PC-9 (cell line): Measurements from ENCODE around the gene GRHL1. TPM values are rescaled to one million over a fixed set of nuclear protein-coding genes. Genes with fewer than 3 reads are reported as not detected.

Experiments
- Bru-seq: library from RNA; stranded (reverse); fragments of 400-500 nt; gene quantifications from one replicate; lab custom pipeline; 2021; lab: Mats Ljungman, UMichigan
- BruChase-seq, 2 experiments: library from RNA; stranded (reverse); fragments of 400-500 nt; gene quantifications; one replicate each; lab custom pipeline; 2021; lab: Mats Ljungman, UMichigan
- BruUV-seq: library from RNA; stranded (reverse); fragments of 400-500 nt; replicated peaks from 2 replicates; lab custom pipeline; 2021; lab: Mats Ljungman, UMichigan
- CTCF ChIA-PET: fragments of 300-600 bp; sonication (Branson Sonifier 250); formaldehyde crosslinking; loops from one replicate; lab custom pipeline; 2022; ENCODE audit warnings: antibody characterized with exemption; lab: Charles Lee
- POLR2A ChIA-PET: fragments of 300-600 bp; sonication (Branson Sonifier 250); formaldehyde crosslinking; loops from one replicate; lab custom pipeline; 2022; ENCODE audit warnings: antibody characterized with exemption; ENCODE audit not compliant: unreplicated experiment; lab: Charles Lee
- DNase-seq, 2 experiments: peaks; one replicate each; pipeline versions ENCODE4 v3.0.0 to v3.0.0-alpha.2; 2015 to 2022; ENCODE audit warnings: mixed read lengths in 1 of 2
- H2AFZ ChIP-seq: fragments of 200-600 bp; sonication (generic); 2 replicates; pipeline ENCODE4 v1.8.1; 2017; ENCODE audit warnings: antibody characterized with exemption
- H3F3A ChIP-seq: fragments of 200-600 bp; sonication (generic); 2 replicates; pipeline ENCODE4 v1.8.1; 2017; ENCODE audit warnings: antibody characterized with exemption, mild to moderate bottlenecking, low read depth; ENCODE audit not compliant: insufficient read depth
- H3K27ac ChIP-seq: fragments of 200-600 bp; sonication (generic); 2 replicates; pipeline ENCODE4 v1.6.1; 2016; ENCODE audit warnings: mixed run types
- H3K27me3 ChIP-seq: fragments of 200-600 bp; sonication (generic); 2 replicates; pipeline ENCODE4 v1.6.1; 2016; ENCODE audit warnings: low read depth, mixed run types; ENCODE audit not compliant: insufficient read depth
- H3K36me3 ChIP-seq: fragments of 200-600 bp; sonication (generic); 2 replicates; pipeline ENCODE4 v1.6.1; 2016; ENCODE audit warnings: low read depth, mixed run types
- H3K4me1 ChIP-seq: fragments of 200-600 bp; sonication (generic); replicated peaks from 2 replicates; pipeline ENCODE4 v1.6.1; 2016; ENCODE audit warnings: mixed run types; ENCODE audit not compliant: insufficient read depth
- H3K4me2 ChIP-seq: fragments of 200-600 bp; sonication (generic); 2 replicates; pipeline ENCODE4 v1.6.1; 2017; ENCODE audit warnings: mixed run types
- H3K4me3 ChIP-seq: fragments of 200-600 bp; sonication (generic); 2 replicates; pipeline ENCODE4 v1.6.1; 2016; ENCODE audit warnings: mixed run types
- H3K79me2 ChIP-seq: fragments of 200-600 bp; sonication (generic); 2 replicates; pipeline ENCODE4 v1.6.1; 2017; ENCODE audit warnings: low read depth, mixed run types
- H3K9me2 ChIP-seq: fragments of 200-600 bp; sonication (generic); 2 replicates; pipeline ENCODE4 v1.8.1; 2017; ENCODE audit warnings: mild to moderate bottlenecking; ENCODE audit not compliant: insufficient read depth
- H3K9me3 ChIP-seq: fragments of 200-600 bp; sonication (generic); 2 replicates; pipeline ENCODE4 v1.8.1; 2016; ENCODE audit warnings: low read depth; ENCODE audit not compliant: insufficient read depth
- H4K20me1 ChIP-seq: fragments of 200-600 bp; sonication (generic); 2 replicates; pipeline ENCODE4 v1.8.1; 2017; ENCODE audit not compliant: insufficient read depth
- EZH2 ChIP-seq: fragments of 200-600 bp; sonication (generic); IDR thresholded peaks from 2 replicates; pipeline ENCODE4 v1.8.0; 2017; ENCODE audit warnings: antibody characterized with exemption, low read depth
- intact Hi-C: fragments of 100-400 bp; cut with micrococcal nuclease; formaldehyde crosslinking; loops from one replicate; pipeline ENCODE4 v1.10.0; 2022; ENCODE audit not compliant: unreplicated experiment
- long read RNA-seq: library from polyadenylated mRNA; stranded (forward); transcript quantifications from one replicate; pipeline ENCODE4 v2.0.0, GENCODE V29; 2022
- total RNA-seq: library from RNA; stranded (reverse); gene quantifications from 2 replicates; pipeline ENCODE4 v1.2.3, GENCODE V29; 2021
- TF ChIP-seq, protein P1 (sequence below): fragments of 200-600 bp; sonication (generic); conservative IDR thresholded peaks from 2 replicates; pipeline ENCODE4 v1.6.1; 2017; ENCODE audit warnings: mixed run types, antibody characterized with exemption, mild to moderate bottlenecking, moderate library complexity

Gene GRHL1
- total RNA-seq (8.6 and 10.6 TPM in 2 replicates), Bru-seq, nascent RNA (percentile 62 among the genes with signal in this experiment), BruChase-seq, experiment 1, labeled RNA remaining after a 2-hour chase (percentile 66 among the genes with signal in this experiment), BruChase-seq, experiment 2, labeled RNA remaining after a 6-hour chase (percentile 58 among the genes with signal in this experiment)
- long read RNA-seq, transcript GRHL1-201 (16 exons, 3,563 nt): major isoform, 10 of 18 reads
- long read RNA-seq, partial matches to known transcripts: 1 of 18 reads
- long read RNA-seq, other reads (novel, unspliced or antisense): 7 of 18 reads

GRCh38 chr2:9951522-9952285 lies at the start of gene GRHL1:
GRHL1 (plus strand) TSS chr2:9951693; CDS start chr2:9951834, 141 bp downstream.
- H3F3A ChIP-seq: no peaks in the 10 kb centered on the region; the same call in 1 of the 2 replicates
- H3K27ac ChIP-seq: peak within 1 kb of the TSS; percentile 64
- peaks cover 27% of the 10 kb centered on the region for H3K4me1 ChIP-seq
- ChIA-PET CTCF (no interaction called here), POLR2A (no interaction called here)
- peaks cover 45% of the 10 kb centered on the region for H3K79me2 ChIP-seq
- peak within 1 kb of the TSS; percentile 84 for H3K4me2 ChIP-seq
- no peaks in the 10 kb centered on the region for H3K27me3 ChIP-seq
- no TSS peak for BruUV-seq
- no peak for TF ChIP-seq EZH2
- TF ChIP-seq, protein P1, sequence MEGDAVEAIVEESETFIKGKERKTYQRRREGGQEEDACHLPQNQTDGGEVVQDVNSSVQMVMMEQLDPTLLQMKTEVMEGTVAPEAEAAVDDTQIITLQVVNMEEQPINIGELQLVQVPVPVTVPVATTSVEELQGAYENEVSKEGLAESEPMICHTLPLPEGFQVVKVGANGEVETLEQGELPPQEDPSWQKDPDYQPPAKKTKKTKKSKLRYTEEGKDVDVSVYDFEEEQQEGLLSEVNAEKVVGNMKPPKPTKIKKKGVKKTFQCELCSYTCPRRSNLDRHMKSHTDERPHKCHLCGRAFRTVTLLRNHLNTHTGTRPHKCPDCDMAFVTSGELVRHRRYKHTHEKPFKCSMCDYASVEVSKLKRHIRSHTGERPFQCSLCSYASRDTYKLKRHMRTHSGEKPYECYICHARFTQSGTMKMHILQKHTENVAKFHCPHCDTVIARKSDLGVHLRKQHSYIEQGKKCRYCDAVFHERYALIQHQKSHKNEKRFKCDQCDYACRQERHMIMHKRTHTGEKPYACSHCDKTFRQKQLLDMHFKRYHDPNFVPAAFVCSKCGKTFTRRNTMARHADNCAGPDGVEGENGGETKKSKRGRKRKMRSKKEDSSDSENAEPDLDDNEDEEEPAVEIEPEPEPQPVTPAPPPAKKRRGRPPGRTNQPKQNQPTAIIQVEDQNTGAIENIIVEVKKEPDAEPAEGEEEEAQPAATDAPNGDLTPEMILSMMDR: no peak
- H3K36me3 ChIP-seq: 0 out of 2 replicates have a peak, but pooled peaks cover 11% of the 10 kb centered on the region
- H4K20me1 ChIP-seq: peaks cover 10% of the 10 kb centered on the region; the same call in 1 of the 2 replicates
- no peaks in the 10 kb centered on the region for H3K9me2 ChIP-seq
- peak within 1 kb of the TSS; percentile 76; the same call in 1 of the 2 replicates for H2AFZ ChIP-seq
- H3K9me3 ChIP-seq: no peaks in the 10 kb centered on the region
- H3K4me3 ChIP-seq: peak within 1 kb of the TSS; percentile 61
- intact Hi-C loops: loop anchor here (1.0 to 2.0 kb wide), 2 partner anchors 47 to 54 kb away; no protein-coding TSS in a partner anchor
- DNase-seq: peak; percentile 85 to 96

- no TSS peak for BruUV-seq
- CTCF ChIA-PET: no interaction called here
- POLR2A ChIA-PET: interaction anchor here (0.6 kb wide), 1 partner anchor 38 kb away, joined by 3 read pairs; no protein-coding TSS in a partner anchor
Observed at GRCh38 chr2:9905413-9905812, 46.1 kb upstream of the GRHL1 start.

More at GRCh38 chr2:9905413-9905812, 46.1 kb upstream of the GRHL1 start:
- Histone ChIP-seq H3K9me2 (no peaks in the 10 kb centered on the region), H3K4me1 (peaks cover 36% of the 10 kb centered on the region), H3K79me2 (peaks cover 10% of the 10 kb centered on the region), H3F3A (peaks cover 24% of the 10 kb centered on the region; the same call in 1 of the 2 replicates), H3K4me3 (no peak overlapping the region; the same call in 1 of the 2 replicates), H3K27ac (peak overlapping the region; percentile 71), H3K36me3 (0 out of 2 replicates have a peak, but pooled peaks cover 9% of the 10 kb centered on the region), H2AFZ (no peak overlapping the region), H3K27me3 (no peaks in the 10 kb centered on the region), H3K9me3 (no peaks in the 10 kb centered on the region; the same call in 1 of the 2 replicates), H4K20me1 (no peaks in the 10 kb centered on the region), H3K4me2 (peak overlapping the region; percentile 67)
- TF ChIP-seq, protein P1: no peak
- TF ChIP-seq EZH2: no peak
- DNase-seq: peak; percentile 14 to 99
- intact Hi-C loops: loop anchor here (1.0 to 2.0 kb wide), 3 partner anchors 8 to 65 kb away; partner anchors contain the start of gene GRHL1
